PC-9 (cell line): ENCODE results near the gene TMEM127.

ENCODE experiments used
- EZH2 ChIP-seq: fragments of 200-600 bp; sonication (generic); IDR thresholded peaks from 2 replicates; pipeline ENCODE4 v1.8.0; 2017; ENCODE audit warnings: antibody characterized with exemption, low read depth
- TF ChIP-seq, protein P1 (sequence below): fragments of 200-600 bp; sonication (generic); conservative IDR thresholded peaks from 2 replicates; pipeline ENCODE4 v1.6.1; 2017; ENCODE audit warnings: mixed run types, antibody characterized with exemption, mild to moderate bottlenecking, moderate library complexity

DNA sequence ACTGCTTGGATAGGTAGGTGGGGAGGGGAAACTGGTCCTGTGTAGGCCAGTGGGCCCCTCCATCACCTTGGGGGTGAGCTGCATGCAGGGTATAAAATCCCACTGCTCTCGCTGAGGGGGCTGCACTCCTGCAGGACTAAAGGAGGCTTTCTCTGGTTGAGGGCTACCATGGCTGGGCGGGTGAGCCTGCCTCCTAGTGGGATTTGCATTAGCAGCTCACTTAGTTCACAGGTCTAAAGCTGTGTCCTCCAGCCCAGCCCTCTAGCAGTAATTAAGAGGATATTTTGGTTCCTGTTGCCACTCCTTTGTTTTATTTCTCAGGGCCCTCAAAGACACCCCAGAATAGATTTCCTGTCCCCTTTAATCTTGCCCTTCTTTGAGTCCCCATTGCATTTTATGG, 24.6 kb downstream of the TMEM127 start:
- TF ChIP-seq, protein P1, sequence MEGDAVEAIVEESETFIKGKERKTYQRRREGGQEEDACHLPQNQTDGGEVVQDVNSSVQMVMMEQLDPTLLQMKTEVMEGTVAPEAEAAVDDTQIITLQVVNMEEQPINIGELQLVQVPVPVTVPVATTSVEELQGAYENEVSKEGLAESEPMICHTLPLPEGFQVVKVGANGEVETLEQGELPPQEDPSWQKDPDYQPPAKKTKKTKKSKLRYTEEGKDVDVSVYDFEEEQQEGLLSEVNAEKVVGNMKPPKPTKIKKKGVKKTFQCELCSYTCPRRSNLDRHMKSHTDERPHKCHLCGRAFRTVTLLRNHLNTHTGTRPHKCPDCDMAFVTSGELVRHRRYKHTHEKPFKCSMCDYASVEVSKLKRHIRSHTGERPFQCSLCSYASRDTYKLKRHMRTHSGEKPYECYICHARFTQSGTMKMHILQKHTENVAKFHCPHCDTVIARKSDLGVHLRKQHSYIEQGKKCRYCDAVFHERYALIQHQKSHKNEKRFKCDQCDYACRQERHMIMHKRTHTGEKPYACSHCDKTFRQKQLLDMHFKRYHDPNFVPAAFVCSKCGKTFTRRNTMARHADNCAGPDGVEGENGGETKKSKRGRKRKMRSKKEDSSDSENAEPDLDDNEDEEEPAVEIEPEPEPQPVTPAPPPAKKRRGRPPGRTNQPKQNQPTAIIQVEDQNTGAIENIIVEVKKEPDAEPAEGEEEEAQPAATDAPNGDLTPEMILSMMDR, result no peak
- no peak for TF ChIP-seq EZH2
